SK-N-SH treated with all-trans-retinoic acid at 6 μM for 48 hours (cell line): ENCODE data around the gene MAD2L1.

Experiments
- ATAC-seq: fragments of 200-7000 bp; cut with Tn5 transposase; 3 replicates; pipeline ENCODE4 v1.9.1; 2020; ENCODE audit warnings: mild to moderate bottlenecking, moderate library complexity
- ARNTL ChIP-seq: fragments of 450-650 bp; formaldehyde crosslinking; IDR thresholded peaks from 2 replicates; pipeline ENCODE4 v1.5.0; 2020; ENCODE audit warnings: low read depth, mild to moderate bottlenecking, moderate library complexity, borderline replicate concordance
- BACH2 ChIP-seq: fragments of 250-450 bp; sonication (Bioruptor Pico); IDR thresholded peaks from 2 replicates; pipeline ENCODE4 v1.9.0; 2021; ENCODE audit warnings: mild to moderate bottlenecking, borderline replicate concordance
- CSDC2 ChIP-seq: fragments of 250-450 bp; sonication (Bioruptor Pico); IDR thresholded peaks from 2 replicates; pipeline ENCODE4 v1.5.0; 2020; ENCODE audit warnings: mild to moderate bottlenecking, moderate library complexity
- ESRRG ChIP-seq: fragments of 250-450 bp; sonication (Bioruptor Pico); IDR thresholded peaks from 2 replicates; pipeline ENCODE4 v1.6.1; 2021; ENCODE audit warnings: mild to moderate bottlenecking
- GLIS3 ChIP-seq: fragments of 250-450 bp; sonication (Bioruptor Pico); IDR thresholded peaks from 2 replicates; pipeline ENCODE4 v1.5.0; 2020; ENCODE audit warnings: mild to moderate bottlenecking, moderate library complexity
- ISL1 ChIP-seq: fragments of 250-450 bp; sonication (Bioruptor Pico); IDR thresholded peaks from 2 replicates; pipeline ENCODE4 v2.1.2; 2022; ENCODE audit warnings: mild to moderate bottlenecking, moderate library complexity
- OSR1 ChIP-seq: fragments of 250-450 bp; sonication (Bioruptor Pico); IDR thresholded peaks from 2 replicates; pipeline ENCODE4 v1.8.0; 2022; ENCODE audit warnings: moderate library complexity, mild to moderate bottlenecking, inconsistent platforms
- RARB ChIP-seq: fragments of 250-450 bp; sonication (Bioruptor Pico); IDR thresholded peaks from 2 replicates; pipeline ENCODE4 v1.8.0; 2021; ENCODE audit warnings: mild to moderate bottlenecking, moderate library complexity
- SNAI2 ChIP-seq: fragments of 250-450 bp; sonication (Bioruptor Pico); IDR thresholded peaks from 2 replicates; pipeline ENCODE4 v1.5.0; 2020; ENCODE audit warnings: mild to moderate bottlenecking, moderate library complexity
- TCF4 ChIP-seq: fragments of 250-450 bp; sonication (Bioruptor Pico); IDR thresholded peaks from 2 replicates; pipeline ENCODE4 v1.8.0; 2021; ENCODE audit warnings: mild to moderate bottlenecking, moderate library complexity, borderline replicate concordance
- TOX ChIP-seq: fragments of 250-450 bp; sonication (Bioruptor Pico); IDR thresholded peaks from 2 replicates; pipeline ENCODE4 v1.8.0; 2021; ENCODE audit warnings: mild to moderate bottlenecking, moderate library complexity, borderline replicate concordance
- ZFP3 ChIP-seq: fragments of 250-450 bp; sonication (Bioruptor Pico); IDR thresholded peaks from 2 replicates; pipeline ENCODE4 v1.5.0; 2020; ENCODE audit warnings: mild to moderate bottlenecking, moderate library complexity
- ZFP30 ChIP-seq: fragments of 450-650 bp; formaldehyde crosslinking; IDR thresholded peaks from 2 replicates; pipeline ENCODE4 v1.5.0; 2022; ENCODE audit warnings: mild to moderate bottlenecking, moderate library complexity
- ZNF565 ChIP-seq: fragments of 450-650 bp; formaldehyde crosslinking; conservative IDR thresholded peaks from 2 replicates; pipeline ENCODE4 v1.5.0; 2020; ENCODE audit warnings: low read depth, mild to moderate bottlenecking, moderate library complexity
- ZNF70 ChIP-seq: fragments of 450-650 bp; formaldehyde crosslinking; IDR thresholded peaks from 2 replicates; pipeline ENCODE4 v1.5.0; 2020; ENCODE audit warnings: mild to moderate bottlenecking, moderate library complexity
- ZNF8 ChIP-seq: fragments of 450-650 bp; formaldehyde crosslinking; IDR thresholded peaks from 2 replicates; pipeline ENCODE4 v1.5.0; 2020; ENCODE audit warnings: mild to moderate bottlenecking, moderate library complexity
- TF ChIP-seq, protein P1 (sequence below): fragments of 250-450 bp; sonication (Bioruptor Pico); IDR thresholded peaks from 2 replicates; pipeline ENCODE4 v1.5.1; 2020; ENCODE audit warnings: low read depth, mild to moderate bottlenecking, moderate library complexity
- TF ChIP-seq, protein P2 (sequence below): fragments of 250-450 bp; sonication (Bioruptor Pico); IDR thresholded peaks from 2 replicates; pipeline ENCODE4 v1.8.0; 2020; ENCODE audit warnings: mild to moderate bottlenecking, moderate library complexity, borderline replicate concordance
- TF ChIP-seq, protein P3 (sequence below): fragments of 250-450 bp; sonication (Bioruptor Pico); IDR thresholded peaks from 2 replicates; pipeline ENCODE4 v1.8.0; 2021; ENCODE audit warnings: low read depth, mild to moderate bottlenecking, moderate library complexity, borderline replicate concordance
- TF ChIP-seq, protein P4 (sequence below): fragments of 250-450 bp; sonication (Bioruptor Pico); IDR thresholded peaks from 2 replicates; pipeline ENCODE4 v1.5.0; 2020; ENCODE audit warnings: mild to moderate bottlenecking, moderate library complexity
- TF ChIP-seq, protein P5 (sequence below): fragments of 250-450 bp; sonication (Bioruptor Pico); IDR thresholded peaks from 2 replicates; pipeline ENCODE4 v1.5.1; 2021; ENCODE audit warnings: mild to moderate bottlenecking, moderate library complexity

MAD2L1 gene

DNA sequence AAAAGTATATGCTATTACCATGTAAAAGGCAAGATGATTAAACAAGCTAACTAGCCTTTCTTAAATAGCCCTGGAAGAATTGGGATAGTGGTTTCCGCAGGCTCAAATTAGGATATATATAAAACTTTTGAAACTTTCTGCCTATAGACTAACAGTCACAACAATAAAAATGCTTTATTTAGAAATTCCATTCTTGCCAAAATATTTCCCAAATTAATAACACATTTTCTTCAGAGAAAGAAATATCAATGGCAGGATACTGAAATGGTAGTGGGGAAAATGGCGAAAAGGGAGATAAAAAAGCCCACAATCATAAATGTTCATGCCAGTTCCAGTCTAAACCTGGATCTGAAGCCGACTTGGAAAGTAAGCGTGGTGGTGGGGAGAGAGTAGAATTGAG is 56.0 kb downstream of the MAD2L1 start:
- TF ChIP-seq OSR1 (CRISPR knock-in tag): no peak
- TF ChIP-seq ISL1 (CRISPR knock-in tag): no peak
- TF ChIP-seq, protein P1, sequence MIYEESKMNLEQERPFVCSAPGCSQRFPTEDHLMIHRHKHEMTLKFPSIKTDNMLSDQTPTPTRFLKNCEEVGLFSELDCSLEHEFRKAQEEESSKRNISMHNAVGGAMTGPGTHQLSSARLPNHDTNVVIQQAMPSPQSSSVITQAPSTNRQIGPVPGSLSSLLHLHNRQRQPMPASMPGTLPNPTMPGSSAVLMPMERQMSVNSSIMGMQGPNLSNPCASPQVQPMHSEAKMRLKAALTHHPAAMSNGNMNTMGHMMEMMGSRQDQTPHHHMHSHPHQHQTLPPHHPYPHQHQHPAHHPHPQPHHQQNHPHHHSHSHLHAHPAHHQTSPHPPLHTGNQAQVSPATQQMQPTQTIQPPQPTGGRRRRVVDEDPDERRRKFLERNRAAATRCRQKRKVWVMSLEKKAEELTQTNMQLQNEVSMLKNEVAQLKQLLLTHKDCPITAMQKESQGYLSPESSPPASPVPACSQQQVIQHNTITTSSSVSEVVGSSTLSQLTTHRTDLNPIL (CRISPR knock-in tag): no peak
- TF ChIP-seq, protein P2, sequence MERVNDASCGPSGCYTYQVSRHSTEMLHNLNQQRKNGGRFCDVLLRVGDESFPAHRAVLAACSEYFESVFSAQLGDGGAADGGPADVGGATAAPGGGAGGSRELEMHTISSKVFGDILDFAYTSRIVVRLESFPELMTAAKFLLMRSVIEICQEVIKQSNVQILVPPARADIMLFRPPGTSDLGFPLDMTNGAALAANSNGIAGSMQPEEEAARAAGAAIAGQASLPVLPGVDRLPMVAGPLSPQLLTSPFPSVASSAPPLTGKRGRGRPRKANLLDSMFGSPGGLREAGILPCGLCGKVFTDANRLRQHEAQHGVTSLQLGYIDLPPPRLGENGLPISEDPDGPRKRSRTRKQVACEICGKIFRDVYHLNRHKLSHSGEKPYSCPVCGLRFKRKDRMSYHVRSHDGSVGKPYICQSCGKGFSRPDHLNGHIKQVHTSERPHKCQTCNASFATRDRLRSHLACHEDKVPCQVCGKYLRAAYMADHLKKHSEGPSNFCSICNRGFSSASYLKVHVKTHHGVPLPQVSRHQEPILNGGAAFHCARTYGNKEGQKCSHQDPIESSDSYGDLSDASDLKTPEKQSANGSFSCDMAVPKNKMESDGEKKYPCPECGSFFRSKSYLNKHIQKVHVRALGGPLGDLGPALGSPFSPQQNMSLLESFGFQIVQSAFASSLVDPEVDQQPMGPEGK (CRISPR knock-in tag): no peak
- TF ChIP-seq, protein P3, sequence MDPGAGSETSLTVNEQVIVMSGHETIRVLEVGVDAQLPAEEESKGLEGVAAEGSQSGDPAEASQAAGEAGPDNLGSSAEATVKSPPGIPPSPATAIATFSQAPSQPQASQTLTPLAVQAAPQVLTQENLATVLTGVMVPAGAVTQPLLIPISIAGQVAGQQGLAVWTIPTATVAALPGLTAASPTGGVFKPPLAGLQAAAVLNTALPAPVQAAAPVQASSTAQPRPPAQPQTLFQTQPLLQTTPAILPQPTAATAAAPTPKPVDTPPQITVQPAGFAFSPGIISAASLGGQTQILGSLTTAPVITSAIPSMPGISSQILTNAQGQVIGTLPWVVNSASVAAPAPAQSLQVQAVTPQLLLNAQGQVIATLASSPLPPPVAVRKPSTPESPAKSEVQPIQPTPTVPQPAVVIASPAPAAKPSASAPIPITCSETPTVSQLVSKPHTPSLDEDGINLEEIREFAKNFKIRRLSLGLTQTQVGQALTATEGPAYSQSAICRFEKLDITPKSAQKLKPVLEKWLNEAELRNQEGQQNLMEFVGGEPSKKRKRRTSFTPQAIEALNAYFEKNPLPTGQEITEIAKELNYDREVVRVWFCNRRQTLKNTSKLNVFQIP (CRISPR knock-in tag): no peak
- TF ChIP-seq ZNF8: no peak
- no peak for ATAC-seq

DNA sequence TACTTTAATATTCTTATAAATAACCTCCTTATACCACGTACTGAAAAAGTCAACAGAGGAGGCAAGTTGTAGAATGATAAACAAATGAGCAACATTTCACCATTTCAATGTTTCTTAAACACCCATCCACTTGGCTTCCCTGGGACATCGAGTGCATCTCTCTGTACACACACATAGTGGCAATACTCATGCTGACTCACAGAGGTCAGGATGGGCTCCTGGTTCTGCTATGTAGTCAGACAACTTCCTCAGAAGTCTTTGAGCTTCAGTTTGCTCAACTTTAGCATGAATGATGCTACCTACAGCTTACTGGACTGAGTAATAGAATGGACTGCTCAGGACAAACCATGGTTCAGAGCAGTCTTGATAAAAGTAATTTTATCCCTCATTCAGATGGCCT is 56.9 kb downstream of the MAD2L1 start:
- ATAC-seq: no peak
- TF ChIP-seq, protein P4, sequence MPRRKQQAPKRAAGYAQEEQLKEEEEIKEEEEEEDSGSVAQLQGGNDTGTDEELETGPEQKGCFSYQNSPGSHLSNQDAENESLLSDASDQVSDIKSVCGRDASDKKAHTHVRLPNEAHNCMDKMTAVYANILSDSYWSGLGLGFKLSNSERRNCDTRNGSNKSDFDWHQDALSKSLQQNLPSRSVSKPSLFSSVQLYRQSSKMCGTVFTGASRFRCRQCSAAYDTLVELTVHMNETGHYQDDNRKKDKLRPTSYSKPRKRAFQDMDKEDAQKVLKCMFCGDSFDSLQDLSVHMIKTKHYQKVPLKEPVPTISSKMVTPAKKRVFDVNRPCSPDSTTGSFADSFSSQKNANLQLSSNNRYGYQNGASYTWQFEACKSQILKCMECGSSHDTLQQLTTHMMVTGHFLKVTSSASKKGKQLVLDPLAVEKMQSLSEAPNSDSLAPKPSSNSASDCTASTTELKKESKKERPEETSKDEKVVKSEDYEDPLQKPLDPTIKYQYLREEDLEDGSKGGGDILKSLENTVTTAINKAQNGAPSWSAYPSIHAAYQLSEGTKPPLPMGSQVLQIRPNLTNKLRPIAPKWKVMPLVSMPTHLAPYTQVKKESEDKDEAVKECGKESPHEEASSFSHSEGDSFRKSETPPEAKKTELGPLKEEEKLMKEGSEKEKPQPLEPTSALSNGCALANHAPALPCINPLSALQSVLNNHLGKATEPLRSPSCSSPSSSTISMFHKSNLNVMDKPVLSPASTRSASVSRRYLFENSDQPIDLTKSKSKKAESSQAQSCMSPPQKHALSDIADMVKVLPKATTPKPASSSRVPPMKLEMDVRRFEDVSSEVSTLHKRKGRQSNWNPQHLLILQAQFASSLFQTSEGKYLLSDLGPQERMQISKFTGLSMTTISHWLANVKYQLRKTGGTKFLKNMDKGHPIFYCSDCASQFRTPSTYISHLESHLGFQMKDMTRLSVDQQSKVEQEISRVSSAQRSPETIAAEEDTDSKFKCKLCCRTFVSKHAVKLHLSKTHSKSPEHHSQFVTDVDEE (CRISPR knock-in tag): no peak
- TF ChIP-seq, protein P5, sequence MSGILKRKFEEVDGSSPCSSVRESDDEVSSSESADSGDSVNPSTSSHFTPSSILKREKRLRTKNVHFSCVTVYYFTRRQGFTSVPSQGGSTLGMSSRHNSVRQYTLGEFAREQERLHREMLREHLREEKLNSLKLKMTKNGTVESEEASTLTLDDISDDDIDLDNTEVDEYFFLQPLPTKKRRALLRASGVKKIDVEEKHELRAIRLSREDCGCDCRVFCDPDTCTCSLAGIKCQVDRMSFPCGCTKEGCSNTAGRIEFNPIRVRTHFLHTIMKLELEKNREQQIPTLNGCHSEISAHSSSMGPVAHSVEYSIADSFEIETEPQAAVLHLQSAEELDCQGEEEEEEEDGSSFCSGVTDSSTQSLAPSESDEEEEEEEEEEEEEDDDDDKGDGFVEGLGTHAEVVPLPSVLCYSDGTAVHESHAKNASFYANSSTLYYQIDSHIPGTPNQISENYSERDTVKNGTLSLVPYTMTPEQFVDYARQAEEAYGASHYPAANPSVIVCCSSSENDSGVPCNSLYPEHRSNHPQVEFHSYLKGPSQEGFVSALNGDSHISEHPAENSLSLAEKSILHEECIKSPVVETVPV (CRISPR knock-in tag): no peak
- TF ChIP-seq, protein P3 (CRISPR knock-in tag): no peak
- TF ChIP-seq, protein P2 (CRISPR knock-in tag): no peak
- TF ChIP-seq GLIS3 (CRISPR knock-in tag) (no peak), ESRRG (CRISPR knock-in tag) (no peak), TCF4 (CRISPR knock-in tag) (no peak), ZNF70 (CRISPR knock-in tag) (no peak), ZFP3 (no peak), BACH2 (CRISPR knock-in tag) (no peak), CSDC2 (CRISPR knock-in tag) (no peak), ARNTL (CRISPR knock-in tag) (no peak), ZNF565 (CRISPR knock-in tag) (no peak), ISL1 (CRISPR knock-in tag) (no peak), TOX (CRISPR knock-in tag) (no peak), ZFP30 (CRISPR knock-in tag) (no peak), RARB (CRISPR knock-in tag) (no peak), SNAI2 (CRISPR knock-in tag) (no peak), ZNF8 (no peak)
- TF ChIP-seq, protein P1 (CRISPR knock-in tag): no peak
